Smooth muscle cell (in vitro differentiated cells): ENCODE results near the gene DIP2C. TPM values are rescaled to one million over a fixed set of nuclear protein-coding genes. Genes with fewer than 3 reads are reported as not detected.
"Not testable (repeated sequence)": the region's sequence is repeated elsewhere in the genome, so short reads cannot be mapped to it uniquely, and the experiment has no call there.

ENCODE experiments used
- DNase-seq: peaks from one replicate; lab custom pipeline; 2025; ENCODE audit not compliant: unreplicated experiment; lab: John Stamatoyannopoulos, UW
- H2AFZ ChIP-seq: fragments of 200-600 bp; sonication (generic); 2 replicates; pipeline ENCODE4 v1.6.0; 2016; ENCODE audit warnings: antibody characterized with exemption, low read depth, mild to moderate bottlenecking
- H3F3A ChIP-seq: fragments of 200-600 bp; sonication (generic); 2 replicates; pipeline ENCODE4 v1.6.0; 2017; ENCODE audit warnings: antibody characterized with exemption, low read depth
- H3K27ac ChIP-seq: fragments of 200-600 bp; sonication (generic); 2 replicates; pipeline ENCODE4 v1.5.1; 2016; ENCODE audit warnings: low read depth, mild to moderate bottlenecking
- H3K27me3 ChIP-seq: fragments of 200-600 bp; sonication (generic); 2 replicates; pipeline ENCODE4 v1.6.1; 2016; ENCODE audit warnings: low read depth, mild to moderate bottlenecking
- H3K36me3 ChIP-seq: fragments of 200-600 bp; sonication (generic); 2 replicates; pipeline ENCODE4 v1.5.1; 2016; ENCODE audit warnings: low read depth
- H3K4me1 ChIP-seq: fragments of 200-600 bp; sonication (generic); 2 replicates; pipeline ENCODE4 v1.5.1; 2016; ENCODE audit warnings: low read depth
- H3K4me2 ChIP-seq: fragments of 200-600 bp; sonication (generic); 2 replicates; pipeline ENCODE4 v1.6.0; 2016; ENCODE audit warnings: mild to moderate bottlenecking
- H3K4me3 ChIP-seq: fragments of 200-600 bp; sonication (generic); 2 replicates; pipeline ENCODE4 v1.5.1; 2016; ENCODE audit warnings: mild to moderate bottlenecking
- H3K79me2 ChIP-seq: fragments of 200-600 bp; sonication (generic); 2 replicates; pipeline ENCODE4 v1.6.0; 2016; ENCODE audit warnings: low read depth, mild to moderate bottlenecking
- H3K9ac ChIP-seq: fragments of 200-600 bp; sonication (generic); 2 replicates; pipeline ENCODE4 v1.6.0; 2016; ENCODE audit warnings: low read depth
- H3K9me3 ChIP-seq: fragments of 200-600 bp; sonication (generic); replicated peaks from 2 replicates; pipeline ENCODE4 v1.5.1; 2016; ENCODE audit warnings: low read depth
- H4K20me1 ChIP-seq: fragments of 200-600 bp; sonication (generic); 2 replicates; pipeline ENCODE4 v1.6.0; 2016; ENCODE audit warnings: low read depth
- CTCF ChIP-seq: fragments of 200-600 bp; sonication (generic); IDR thresholded peaks from 2 replicates; pipeline ENCODE4 v1.5.1; 2017; ENCODE audit warnings: borderline replicate concordance, mild to moderate bottlenecking, antibody characterized with exemption; ENCODE audit not compliant: insufficient read depth, poor library complexity, severe bottlenecking
- WGBS: methylation state at CpG from one replicate; pipeline ENCODE4 v1.1.7; 2016; ENCODE audit warnings: low lambda C conversion rate; 5-methylcytosine and 5-hydroxymethylcytosine counted together
- polyA plus RNA-seq: library from polyadenylated mRNA; unstranded; fragments of >200 nt; fragmentation: Nextera tagmentation; extraction: Ambion mirVana; gene quantifications from 2 replicates; pipeline ENCODE4 v1.2.1, GENCODE V29; 2016
- total RNA-seq: library from RNA; depleted of rRNA; stranded (reverse); fragments of >200 nt; gene quantifications from 2 replicates; pipeline ENCODE4 v1.2.3, GENCODE V29; 2014

Gene DIP2C
- total and polyA plus RNA-seq, 2 experiments from 2014 or later = 14.9 to 15.3 TPM

- no peaks in the 10 kb centered on the region for H3K4me1 ChIP-seq
- no peak overlapping the region for H3K4me2 ChIP-seq
- no peaks in the 10 kb centered on the region for H3K9me3 ChIP-seq
- TF ChIP-seq CTCF = no peak
- 96% methylated on average over 4 of the region's 4 CpGs for WGBS
- no peak overlapping the region for H3K4me3 ChIP-seq
- H4K20me1 ChIP-seq = peaks cover 98% of the 10 kb centered on the region
- no peak overlapping the region for H2AFZ ChIP-seq
- no peaks in the 10 kb centered on the region for H3K36me3 ChIP-seq
- peaks cover 84% of the 10 kb centered on the region for H3K79me2 ChIP-seq
- no peak overlapping the region for H3K9ac ChIP-seq
- H3K27ac ChIP-seq = no peak overlapping the region
- H3K27me3 ChIP-seq = no peaks in the 10 kb centered on the region
- peaks cover 6% of the 10 kb centered on the region for H3F3A ChIP-seq
- DNase-seq = no peak
Measured at GRCh38 chr10:649445-649797, 40.0 kb downstream of the DIP2C start.

- Histone ChIP-seq H4K20me1 (peaks cover 98% of the 10 kb centered on the region), H3K79me2 (peaks cover 85% of the 10 kb centered on the region)
- not testable (repeated sequence) for H3K4me3 ChIP-seq, H3K27me3 ChIP-seq, H3K9ac ChIP-seq, DNase-seq, H3K9me3 ChIP-seq, H3K27ac ChIP-seq, H2AFZ ChIP-seq, H3K4me2 ChIP-seq, H3F3A ChIP-seq, H3K4me1 ChIP-seq, H3K36me3 ChIP-seq
- 93% methylated on average over 15 of the region's 15 CpGs for WGBS
Measured at GRCh38 chr10:647019-647418, 42.4 kb downstream of the DIP2C start.

GRCh38 chr10:646118-646524, 43.3 kb downstream of the DIP2C start:
- Histone ChIP-seq H3F3A (peaks cover 6% of the 10 kb centered on the region), H2AFZ (no peak overlapping the region), H4K20me1 (peaks cover 98% of the 10 kb centered on the region), H3K27ac (no peak overlapping the region), H3K4me2 (no peak overlapping the region), H3K27me3 (no peaks in the 10 kb centered on the region), H3K36me3 (no peaks in the 10 kb centered on the region), H3K9ac (no peak overlapping the region), H3K79me2 (peaks cover 85% of the 10 kb centered on the region), H3K4me1 (peaks cover 3% of the 10 kb centered on the region), H3K4me3 (no peak overlapping the region), H3K9me3 (no peaks in the 10 kb centered on the region)
- WGBS = 86% methylated on average over 14 of the region's 14 CpGs
- no peak for TF ChIP-seq CTCF
- no peak for DNase-seq

GRCh38 chr10:644943-645334, 44.5 kb downstream of the DIP2C start:
- H4K20me1 ChIP-seq = peaks cover 96% of the 10 kb centered on the region
- no peaks in the 10 kb centered on the region for H3K27me3 ChIP-seq
- no peaks in the 10 kb centered on the region for H3K9me3 ChIP-seq
- H3K4me2 ChIP-seq = no peak overlapping the region
- H3K36me3 ChIP-seq = no peaks in the 10 kb centered on the region
- H3K9ac ChIP-seq = no peak overlapping the region
- H3K4me3 ChIP-seq = no peak overlapping the region
- no peak overlapping the region for H2AFZ ChIP-seq
- H3K4me1 ChIP-seq = peaks cover 3% of the 10 kb centered on the region
- 94% methylated on average over 5 of the region's 5 CpGs for WGBS
- TF ChIP-seq CTCF = no peak
- DNase-seq = no peak
- H3F3A ChIP-seq = peaks cover 6% of the 10 kb centered on the region
- H3K27ac ChIP-seq = no peak overlapping the region
- peaks cover 83% of the 10 kb centered on the region for H3K79me2 ChIP-seq
